ENCODE measurements around the gene AMPD3.

GRCh38 chr11:10533323-10533722 is 78.3 kb downstream of the AMPD3 start:
- no peak for TF ChIP-seq CTCF (conservative IDR thresholded peaks at IDR 0.05; ENCODE audit: low read depth, low read length)
- TF ChIP-seq EZH2 (IDR thresholded peaks at IDR 0.05; ENCODE audit: borderline replicate concordance, low read depth, low read length, poor library complexity, severe bottlenecking), result no peak
